ENCODE measurements around the gene ZNF175. TPM values are rescaled to one million over a fixed set of nuclear protein-coding genes. Genes with fewer than 3 reads are reported as not detected.

ZNF175 gene
- total RNA-seq, 1 experiment from 2014 or later = 9.3 TPM

GRCh38 chr19:51521357-51521756, 49.7 kb upstream of the ZNF175 start:
- no peak overlapping the region for H3K4me2 ChIP-seq (ENCODE audit: low read length)
- no TSS peak for BruUV-seq (replicated peaks)
- no peak for ATAC-seq
- H4K20me1 ChIP-seq (ENCODE audit: insufficient read depth) = no peaks in the 10 kb centered on the region
- intact Hi-C loops (cut with micrococcal nuclease) = no loop called here
- H3K9ac ChIP-seq (ENCODE audit: low read length) = no peak overlapping the region
- H3K36me3 ChIP-seq (ENCODE audit: control insufficient read depth in 1 of 2, insufficient read depth in 2 of 2, low read length in 2 of 2) = no peaks in the 10 kb centered on the region
- H2AFZ ChIP-seq (ENCODE audit: low read depth, low read length, poor library complexity, severe bottlenecking) = no peak overlapping the region
- peaks cover 22% of the 10 kb centered on the region for H3K27me3 ChIP-seq (ENCODE audit: insufficient read depth, low read length)
- H3K79me2 ChIP-seq (ENCODE audit: insufficient read depth, low read length) = no peaks in the 10 kb centered on the region
- H3K27ac ChIP-seq (ENCODE audit: low read depth, low read length) = no peak overlapping the region
- no peaks in the 10 kb centered on the region for H3K4me1 ChIP-seq (ENCODE audit: control insufficient read depth in 1 of 2, insufficient read depth in 2 of 2, low read length in 2 of 2)
- no peak for DNase-seq (ENCODE audit: low read depth, low spot score)
- POLR2A ChIA-PET = no interaction called here
- RAD21 ChIA-PET (ENCODE audit: low non-redundant PET in 1 of 2, low total read pairs in 2 of 2, uncharacterized antibody in 2 of 2, unreplicated experiment in 2 of 2) = no interaction called here
- H3K9me3 ChIP-seq (ENCODE audit: control insufficient read depth in 1 of 2, insufficient read depth in 1 of 2, low read depth in 1 of 2, low read length in 2 of 2) = no peaks in the 10 kb centered on the region; a peak in 1 of 4 replicates
- CTCF ChIA-PET = no interaction called here
- no peak overlapping the region for H3K4me3 ChIP-seq (replicated peaks in 1 of 2; ENCODE audit: low read depth in 1 of 2, low read length in 2 of 2)
- H3K9me2 ChIP-seq (ENCODE audit: insufficient read depth) = no peaks in the 10 kb centered on the region
- TF ChIP-seq SIN3A (IDR thresholded peaks at IDR 0.05; ENCODE audit: low read depth) (no peak), FOSL1 (IDR thresholded peaks at IDR 0.05; ENCODE audit: low read depth) (no peak), POLR2AphosphoS5 (IDR thresholded peaks at IDR 0.05; ENCODE audit: low read depth, low read length) (no peak), JUND (IDR thresholded peaks at IDR 0.05) (no peak), ZFX (IDR thresholded peaks at IDR 0.05) (no peak), ZNF274 (IDR thresholded peaks at IDR 0.05; ENCODE audit: low read depth, low read length) (no peak), CEBPB (IDR thresholded peaks at IDR 0.05; ENCODE audit: low read depth) (no peak), YY1 (IDR thresholded peaks at IDR 0.05; ENCODE audit: extremely low read depth, insufficient replicate concordance, low read depth, low read length) (no peak), SRF (IDR thresholded peaks at IDR 0.05; ENCODE audit: low read depth) (no peak), ATF3 (IDR thresholded peaks at IDR 0.05) (no peak)
- TF ChIP-seq, protein P1, sequence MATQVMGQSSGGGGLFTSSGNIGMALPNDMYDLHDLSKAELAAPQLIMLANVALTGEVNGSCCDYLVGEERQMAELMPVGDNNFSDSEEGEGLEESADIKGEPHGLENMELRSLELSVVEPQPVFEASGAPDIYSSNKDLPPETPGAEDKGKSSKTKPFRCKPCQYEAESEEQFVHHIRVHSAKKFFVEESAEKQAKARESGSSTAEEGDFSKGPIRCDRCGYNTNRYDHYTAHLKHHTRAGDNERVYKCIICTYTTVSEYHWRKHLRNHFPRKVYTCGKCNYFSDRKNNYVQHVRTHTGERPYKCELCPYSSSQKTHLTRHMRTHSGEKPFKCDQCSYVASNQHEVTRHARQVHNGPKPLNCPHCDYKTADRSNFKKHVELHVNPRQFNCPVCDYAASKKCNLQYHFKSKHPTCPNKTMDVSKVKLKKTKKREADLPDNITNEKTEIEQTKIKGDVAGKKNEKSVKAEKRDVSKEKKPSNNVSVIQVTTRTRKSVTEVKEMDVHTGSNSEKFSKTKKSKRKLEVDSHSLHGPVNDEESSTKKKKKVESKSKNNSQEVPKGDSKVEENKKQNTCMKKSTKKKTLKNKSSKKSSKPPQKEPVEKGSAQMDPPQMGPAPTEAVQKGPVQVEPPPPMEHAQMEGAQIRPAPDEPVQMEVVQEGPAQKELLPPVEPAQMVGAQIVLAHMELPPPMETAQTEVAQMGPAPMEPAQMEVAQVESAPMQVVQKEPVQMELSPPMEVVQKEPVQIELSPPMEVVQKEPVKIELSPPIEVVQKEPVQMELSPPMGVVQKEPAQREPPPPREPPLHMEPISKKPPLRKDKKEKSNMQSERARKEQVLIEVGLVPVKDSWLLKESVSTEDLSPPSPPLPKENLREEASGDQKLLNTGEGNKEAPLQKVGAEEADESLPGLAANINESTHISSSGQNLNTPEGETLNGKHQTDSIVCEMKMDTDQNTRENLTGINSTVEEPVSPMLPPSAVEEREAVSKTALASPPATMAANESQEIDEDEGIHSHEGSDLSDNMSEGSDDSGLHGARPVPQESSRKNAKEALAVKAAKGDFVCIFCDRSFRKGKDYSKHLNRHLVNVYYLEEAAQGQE (IDR thresholded peaks at IDR 0.05; ENCODE audit: low read depth) = no peak
- TF ChIP-seq, protein P2, sequence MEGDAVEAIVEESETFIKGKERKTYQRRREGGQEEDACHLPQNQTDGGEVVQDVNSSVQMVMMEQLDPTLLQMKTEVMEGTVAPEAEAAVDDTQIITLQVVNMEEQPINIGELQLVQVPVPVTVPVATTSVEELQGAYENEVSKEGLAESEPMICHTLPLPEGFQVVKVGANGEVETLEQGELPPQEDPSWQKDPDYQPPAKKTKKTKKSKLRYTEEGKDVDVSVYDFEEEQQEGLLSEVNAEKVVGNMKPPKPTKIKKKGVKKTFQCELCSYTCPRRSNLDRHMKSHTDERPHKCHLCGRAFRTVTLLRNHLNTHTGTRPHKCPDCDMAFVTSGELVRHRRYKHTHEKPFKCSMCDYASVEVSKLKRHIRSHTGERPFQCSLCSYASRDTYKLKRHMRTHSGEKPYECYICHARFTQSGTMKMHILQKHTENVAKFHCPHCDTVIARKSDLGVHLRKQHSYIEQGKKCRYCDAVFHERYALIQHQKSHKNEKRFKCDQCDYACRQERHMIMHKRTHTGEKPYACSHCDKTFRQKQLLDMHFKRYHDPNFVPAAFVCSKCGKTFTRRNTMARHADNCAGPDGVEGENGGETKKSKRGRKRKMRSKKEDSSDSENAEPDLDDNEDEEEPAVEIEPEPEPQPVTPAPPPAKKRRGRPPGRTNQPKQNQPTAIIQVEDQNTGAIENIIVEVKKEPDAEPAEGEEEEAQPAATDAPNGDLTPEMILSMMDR (IDR thresholded peaks at IDR 0.05 in 2 of 3, conservative IDR thresholded peaks at IDR 0.05 in 1 of 3; ENCODE audit: borderline replicate concordance in 1 of 3, insufficient read depth in 1 of 3, low read depth in 2 of 3, low read length in 2 of 3) = no peak

Data from HCT116 (cell line).